Type B pancreatic cell (in vitro differentiated cells): Measurements from ENCODE around the gene AAR2. TPM values are rescaled to one million over a fixed set of nuclear protein-coding genes. Genes with fewer than 3 reads are reported as not detected.

Source experiments
- DNase-seq: peaks from one replicate; pipeline ENCODE4 v3.0.0; 2021; ENCODE audit warnings: mixed read lengths; ENCODE audit not compliant: unreplicated experiment; ENCODE audit errors: extremely low spot score
- H3K27ac Mint-ChIP-seq: 2 replicates; pipeline ENCODE4 v1.8.0; 2021; ENCODE audit warnings: mild to moderate bottlenecking, mixed read lengths
- H3K27me3 Mint-ChIP-seq: 2 replicates; pipeline ENCODE4 v1.8.0; 2021; ENCODE audit warnings: mixed read lengths
- H3K36me3 Mint-ChIP-seq: 2 replicates; pipeline ENCODE4 v1.8.0; 2021; ENCODE audit warnings: mixed read lengths
- H3K4me1 Mint-ChIP-seq: one replicate; pipeline ENCODE4 v1.8.0; 2021; ENCODE audit warnings: mixed read lengths; ENCODE audit not compliant: unreplicated experiment
- H3K4me3 Mint-ChIP-seq: 2 replicates; pipeline ENCODE4 v1.8.0; 2021; ENCODE audit warnings: mild to moderate bottlenecking, mixed read lengths
- H3K9me3 Mint-ChIP-seq: 2 replicates; pipeline ENCODE4 v1.8.0; 2021; ENCODE audit warnings: mixed read lengths
- total RNA-seq: library from RNA; stranded (reverse); gene quantifications from 2 replicates; pipeline ENCODE4 v1.2.1, GENCODE V29; 2021; ENCODE audit warnings: low replicate concordance
- TF ChIP-seq, protein P1 (sequence below): fragments of 200-600 bp; sonication (generic); conservative IDR thresholded peaks from 2 replicates; pipeline ENCODE4 v1.5.0; 2021; ENCODE audit warnings: antibody characterized with exemption, mild to moderate bottlenecking

Gene AAR2
- total RNA-seq, 1 donor from 2014 or later = 27.0 TPM

DNA sequence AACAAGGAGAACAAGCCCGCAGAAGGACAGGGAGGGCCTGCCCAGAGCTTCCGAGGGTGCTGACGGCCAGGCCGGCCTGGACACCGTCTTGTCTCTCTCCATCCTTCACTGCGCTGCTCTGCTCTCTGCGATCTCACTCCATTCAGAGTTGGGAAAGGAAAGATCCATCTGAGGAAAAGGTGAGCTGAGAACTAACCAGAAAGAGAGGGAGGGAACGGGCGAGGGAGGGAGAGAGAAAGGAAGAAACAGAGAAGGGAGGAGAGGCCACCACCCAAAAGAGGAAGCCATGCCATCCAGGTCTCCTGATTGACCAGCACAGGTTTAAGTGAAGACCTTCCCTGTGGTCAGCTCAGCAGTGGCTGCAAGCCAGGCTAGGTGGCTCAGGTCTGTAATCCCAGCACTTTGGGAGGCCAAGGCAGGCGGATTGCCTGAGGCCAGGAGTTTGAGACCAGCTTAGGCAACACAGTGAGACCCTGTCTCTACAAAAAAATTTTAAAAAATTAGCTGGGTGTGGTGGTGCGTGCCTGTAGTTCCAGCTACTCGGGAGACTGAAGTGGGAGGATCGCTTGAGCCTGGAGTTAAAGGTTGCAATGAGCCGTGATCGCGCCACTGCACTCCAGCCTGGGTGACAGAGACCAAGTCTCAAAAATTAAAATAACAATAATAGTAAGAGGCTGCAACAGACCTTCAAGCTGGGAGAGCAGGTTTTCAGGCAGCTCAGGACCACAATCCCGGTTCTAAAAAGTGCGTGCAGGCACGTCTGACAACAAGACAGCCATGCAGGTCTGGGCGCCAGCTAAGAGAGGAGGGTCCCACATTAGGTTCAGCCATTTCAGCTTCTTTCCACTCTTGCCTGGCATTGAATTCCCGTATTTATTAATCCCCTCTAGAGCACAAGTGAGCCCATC is 35.6 kb downstream of the AAR2 start:
- H3K4me3 Mint-ChIP-seq = no peak overlapping the region
- no peaks in the 10 kb centered on the region for H3K36me3 Mint-ChIP-seq
- DNase-seq = no peak
- TF ChIP-seq, protein P1, sequence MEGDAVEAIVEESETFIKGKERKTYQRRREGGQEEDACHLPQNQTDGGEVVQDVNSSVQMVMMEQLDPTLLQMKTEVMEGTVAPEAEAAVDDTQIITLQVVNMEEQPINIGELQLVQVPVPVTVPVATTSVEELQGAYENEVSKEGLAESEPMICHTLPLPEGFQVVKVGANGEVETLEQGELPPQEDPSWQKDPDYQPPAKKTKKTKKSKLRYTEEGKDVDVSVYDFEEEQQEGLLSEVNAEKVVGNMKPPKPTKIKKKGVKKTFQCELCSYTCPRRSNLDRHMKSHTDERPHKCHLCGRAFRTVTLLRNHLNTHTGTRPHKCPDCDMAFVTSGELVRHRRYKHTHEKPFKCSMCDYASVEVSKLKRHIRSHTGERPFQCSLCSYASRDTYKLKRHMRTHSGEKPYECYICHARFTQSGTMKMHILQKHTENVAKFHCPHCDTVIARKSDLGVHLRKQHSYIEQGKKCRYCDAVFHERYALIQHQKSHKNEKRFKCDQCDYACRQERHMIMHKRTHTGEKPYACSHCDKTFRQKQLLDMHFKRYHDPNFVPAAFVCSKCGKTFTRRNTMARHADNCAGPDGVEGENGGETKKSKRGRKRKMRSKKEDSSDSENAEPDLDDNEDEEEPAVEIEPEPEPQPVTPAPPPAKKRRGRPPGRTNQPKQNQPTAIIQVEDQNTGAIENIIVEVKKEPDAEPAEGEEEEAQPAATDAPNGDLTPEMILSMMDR = no peak
- H3K27me3 Mint-ChIP-seq = peaks cover 3% of the 10 kb centered on the region
- H3K27ac Mint-ChIP-seq = no peak overlapping the region
- no peaks in the 10 kb centered on the region for H3K9me3 Mint-ChIP-seq
- no peaks in the 10 kb centered on the region for H3K4me1 Mint-ChIP-seq

DNA sequence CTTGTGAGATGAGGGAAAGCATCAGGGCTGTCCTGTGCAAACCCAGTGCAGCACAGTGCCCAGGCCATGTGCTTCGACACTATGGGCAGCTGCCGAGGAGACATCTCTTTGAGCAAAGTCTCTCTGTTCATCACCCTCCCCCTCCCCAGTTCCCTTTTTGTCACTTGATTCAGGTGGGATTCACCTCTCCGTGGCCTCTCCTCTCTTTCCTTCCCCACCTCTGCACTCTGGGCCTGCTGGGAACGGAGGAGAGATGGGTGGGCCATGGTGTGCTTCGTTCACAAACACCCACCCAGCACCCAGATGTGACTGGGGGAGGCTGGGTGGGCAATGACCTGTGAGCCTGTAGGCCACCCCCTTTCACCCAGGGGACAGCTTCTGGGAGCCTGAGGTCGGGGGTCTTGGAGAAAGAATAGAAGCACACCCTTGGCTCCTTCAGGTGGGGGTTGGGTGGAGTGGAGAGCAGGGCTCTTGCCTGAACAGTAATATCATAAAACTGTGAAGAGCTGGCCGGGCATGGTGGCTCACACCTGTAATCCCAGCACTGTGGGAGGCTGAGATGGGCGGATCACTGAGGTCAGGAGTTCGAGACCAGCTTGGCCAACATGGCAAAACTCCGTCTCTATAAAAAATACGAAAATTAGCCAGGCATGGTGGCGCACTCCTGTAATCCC is 36.4 kb downstream of the AAR2 start:
- H3K27me3 Mint-ChIP-seq = peaks cover 3% of the 10 kb centered on the region
- H3K27ac Mint-ChIP-seq = no peak overlapping the region
- no peak for DNase-seq
- no peak overlapping the region for H3K4me3 Mint-ChIP-seq
- no peaks in the 10 kb centered on the region for H3K9me3 Mint-ChIP-seq
- no peaks in the 10 kb centered on the region for H3K36me3 Mint-ChIP-seq
- no peaks in the 10 kb centered on the region for H3K4me1 Mint-ChIP-seq
- TF ChIP-seq, protein P1 = no peak

DNA sequence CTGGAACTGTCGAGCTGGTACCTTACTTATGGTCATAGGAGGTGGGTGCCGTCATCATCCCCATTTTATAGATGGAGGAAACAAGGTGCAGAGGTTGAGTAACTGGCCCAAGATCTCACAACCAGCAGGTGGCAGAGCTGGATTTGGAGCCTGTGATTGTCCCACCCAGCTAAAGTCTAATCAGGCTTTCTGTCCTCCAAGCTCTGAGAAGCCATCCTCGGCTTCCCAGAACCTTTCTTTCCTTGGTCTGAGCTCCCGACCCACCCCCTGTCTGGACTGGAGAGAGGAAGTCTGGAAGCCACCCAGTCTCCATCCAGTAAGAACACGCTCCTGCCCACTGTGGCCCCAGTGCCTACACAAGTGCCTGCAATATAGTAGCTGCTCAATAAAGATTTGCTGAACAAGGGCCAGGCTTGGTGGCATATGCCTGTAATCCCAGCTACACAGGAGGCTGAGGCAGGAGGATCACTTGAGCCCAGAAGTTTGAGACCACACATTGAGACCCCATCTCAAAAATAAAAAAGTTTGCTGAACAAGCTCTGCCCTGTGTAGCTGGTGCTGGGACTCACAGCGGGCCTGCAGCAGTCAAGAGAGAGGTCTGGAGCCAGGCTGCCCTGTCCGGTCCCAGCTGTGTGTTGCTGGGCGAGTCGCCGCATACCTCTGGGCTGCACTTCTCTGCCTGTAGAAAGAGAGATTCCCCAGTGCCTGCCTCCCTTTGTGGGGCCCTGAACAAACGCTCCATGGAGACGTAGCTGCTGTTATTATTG is 37.3 kb downstream of the AAR2 start:
- no peak overlapping the region for H3K4me3 Mint-ChIP-seq
- H3K27ac Mint-ChIP-seq = no peak overlapping the region
- peaks cover 8% of the 10 kb centered on the region for H3K27me3 Mint-ChIP-seq
- no peaks in the 10 kb centered on the region for H3K36me3 Mint-ChIP-seq
- no peaks in the 10 kb centered on the region for H3K4me1 Mint-ChIP-seq
- TF ChIP-seq, protein P1 = peak; percentile 52
- no peaks in the 10 kb centered on the region for H3K9me3 Mint-ChIP-seq
- DNase-seq = no peak

DNA sequence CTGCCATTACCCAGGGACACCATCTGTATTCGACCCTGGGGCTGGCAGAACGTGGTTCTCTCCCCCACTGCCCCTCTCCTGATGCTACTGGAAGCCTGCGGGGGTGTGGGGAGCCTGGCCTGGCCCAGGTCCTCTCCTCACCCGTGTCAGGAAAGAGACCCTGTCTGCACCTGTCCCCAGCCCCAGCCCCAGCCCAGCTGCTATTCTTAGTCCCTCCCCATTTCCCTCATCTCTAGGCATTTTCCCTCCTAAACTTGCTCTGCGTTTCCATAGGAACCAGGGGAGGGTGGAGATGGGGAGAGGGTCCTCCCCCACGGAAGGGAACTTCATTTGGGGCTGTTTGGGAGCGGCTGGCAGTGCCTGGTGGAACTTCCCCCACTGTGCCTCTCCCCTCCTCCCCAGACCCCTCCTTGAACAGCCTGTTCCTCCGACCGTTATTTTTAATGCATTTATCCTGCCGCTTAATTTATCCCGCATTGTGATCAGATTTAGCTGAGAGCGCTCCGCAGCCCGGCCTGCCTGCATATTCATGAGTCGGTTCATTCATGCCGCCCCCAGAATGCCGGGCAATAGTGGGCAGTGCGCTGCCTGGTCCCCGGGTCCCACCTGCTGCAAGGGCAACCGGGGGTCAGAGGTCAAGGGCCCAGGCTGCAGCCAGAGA is 38.0 kb downstream of the AAR2 start:
- H3K27me3 Mint-ChIP-seq = peaks cover 8% of the 10 kb centered on the region
- DNase-seq = peak; percentile 57
- no peaks in the 10 kb centered on the region for H3K9me3 Mint-ChIP-seq
- H3K27ac Mint-ChIP-seq = no peak overlapping the region
- no peaks in the 10 kb centered on the region for H3K36me3 Mint-ChIP-seq
- H3K4me3 Mint-ChIP-seq = no peak overlapping the region
- TF ChIP-seq, protein P1 = no peak
- no peaks in the 10 kb centered on the region for H3K4me1 Mint-ChIP-seq

DNA sequence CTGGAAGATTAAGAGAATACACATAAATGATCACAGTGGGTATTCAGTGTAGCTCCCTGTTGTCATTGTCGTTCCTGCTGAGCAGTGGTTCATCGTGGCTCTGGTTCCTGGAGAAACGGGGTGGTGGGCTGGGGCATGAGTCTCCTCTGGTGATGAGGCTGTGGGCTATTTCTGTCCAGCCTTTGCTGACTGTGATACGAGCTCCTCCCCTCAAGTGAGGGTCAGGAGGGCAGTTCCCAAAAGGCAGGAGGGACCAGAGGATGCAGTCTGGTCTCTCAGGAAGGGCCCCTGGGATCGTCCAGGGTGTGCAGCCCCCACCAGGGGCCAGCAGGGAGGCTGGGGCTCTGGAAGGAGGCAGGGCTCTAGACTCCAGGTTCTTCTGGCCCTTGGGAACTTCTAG is 38.7 kb downstream of the AAR2 start:
- no peaks in the 10 kb centered on the region for H3K4me1 Mint-ChIP-seq
- peaks cover 8% of the 10 kb centered on the region for H3K27me3 Mint-ChIP-seq
- DNase-seq = no peak
- TF ChIP-seq, protein P1 = no peak
- H3K9me3 Mint-ChIP-seq = no peaks in the 10 kb centered on the region
- H3K4me3 Mint-ChIP-seq = no peak overlapping the region
- H3K27ac Mint-ChIP-seq = no peak overlapping the region
- no peaks in the 10 kb centered on the region for H3K36me3 Mint-ChIP-seq
